AG09319 (cell line): ENCODE data around the gene EIF1AX.
A peak's percentile ranks its signal among the peaks of the same experiment; 100 is the strongest.
"Not testable (repeated sequence)": the region's sequence is repeated elsewhere in the genome, so short reads cannot be mapped to it uniquely, and the experiment has no call there.

ENCODE experiments used
- DNase-seq: peaks from one replicate; pipeline ENCODE4 v3.0.0-alpha.2; 2010; ENCODE audit warnings: low read depth; ENCODE audit errors: extremely low read depth
- TF ChIP-seq, protein P1 (sequence below): IDR thresholded peaks from 2 replicates; pipeline ENCODE4 v1.5.1; 2011; ENCODE audit warnings: low read depth, mild to moderate bottlenecking, inconsistent platforms, low read length, moderate library complexity

The EIF1AX gene

GRCh38 chrX:20128670-20129069 is 13.0 kb downstream of the EIF1AX start:
- DNase-seq: no peak
- TF ChIP-seq, protein P1, sequence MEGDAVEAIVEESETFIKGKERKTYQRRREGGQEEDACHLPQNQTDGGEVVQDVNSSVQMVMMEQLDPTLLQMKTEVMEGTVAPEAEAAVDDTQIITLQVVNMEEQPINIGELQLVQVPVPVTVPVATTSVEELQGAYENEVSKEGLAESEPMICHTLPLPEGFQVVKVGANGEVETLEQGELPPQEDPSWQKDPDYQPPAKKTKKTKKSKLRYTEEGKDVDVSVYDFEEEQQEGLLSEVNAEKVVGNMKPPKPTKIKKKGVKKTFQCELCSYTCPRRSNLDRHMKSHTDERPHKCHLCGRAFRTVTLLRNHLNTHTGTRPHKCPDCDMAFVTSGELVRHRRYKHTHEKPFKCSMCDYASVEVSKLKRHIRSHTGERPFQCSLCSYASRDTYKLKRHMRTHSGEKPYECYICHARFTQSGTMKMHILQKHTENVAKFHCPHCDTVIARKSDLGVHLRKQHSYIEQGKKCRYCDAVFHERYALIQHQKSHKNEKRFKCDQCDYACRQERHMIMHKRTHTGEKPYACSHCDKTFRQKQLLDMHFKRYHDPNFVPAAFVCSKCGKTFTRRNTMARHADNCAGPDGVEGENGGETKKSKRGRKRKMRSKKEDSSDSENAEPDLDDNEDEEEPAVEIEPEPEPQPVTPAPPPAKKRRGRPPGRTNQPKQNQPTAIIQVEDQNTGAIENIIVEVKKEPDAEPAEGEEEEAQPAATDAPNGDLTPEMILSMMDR: no peak

- not testable (repeated sequence) for DNase-seq
- TF ChIP-seq, protein P1: peak; percentile 9
These were observed 14.2 kb downstream of the EIF1AX start for GRCh38 chrX:20127440-20127839.

- DNase-seq: not testable (repeated sequence)
These were observed 14.8 kb downstream of the EIF1AX start for GRCh38 chrX:20126833-20127232.

DNA sequence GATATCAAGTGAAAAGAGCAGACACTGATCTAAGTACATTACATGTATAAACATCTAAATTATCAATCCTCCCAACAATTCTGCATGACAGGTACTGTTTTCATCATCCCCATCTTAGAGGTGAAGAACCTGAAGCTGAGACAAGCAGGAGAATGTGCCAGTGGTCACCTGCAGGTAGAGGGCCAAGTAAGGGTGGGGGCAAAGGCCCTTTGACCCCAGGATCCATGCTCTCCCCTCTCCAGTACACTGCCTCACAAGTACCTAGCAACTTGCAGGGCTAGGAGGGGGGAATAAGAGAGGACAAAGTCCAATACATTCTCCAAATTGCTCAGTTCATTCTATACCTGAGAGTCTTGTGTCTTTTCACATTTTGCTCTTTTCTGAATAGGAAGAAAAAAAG is 16.7 kb downstream of the EIF1AX start:
- DNase-seq: no peak
- TF ChIP-seq, protein P1: no peak

DNA sequence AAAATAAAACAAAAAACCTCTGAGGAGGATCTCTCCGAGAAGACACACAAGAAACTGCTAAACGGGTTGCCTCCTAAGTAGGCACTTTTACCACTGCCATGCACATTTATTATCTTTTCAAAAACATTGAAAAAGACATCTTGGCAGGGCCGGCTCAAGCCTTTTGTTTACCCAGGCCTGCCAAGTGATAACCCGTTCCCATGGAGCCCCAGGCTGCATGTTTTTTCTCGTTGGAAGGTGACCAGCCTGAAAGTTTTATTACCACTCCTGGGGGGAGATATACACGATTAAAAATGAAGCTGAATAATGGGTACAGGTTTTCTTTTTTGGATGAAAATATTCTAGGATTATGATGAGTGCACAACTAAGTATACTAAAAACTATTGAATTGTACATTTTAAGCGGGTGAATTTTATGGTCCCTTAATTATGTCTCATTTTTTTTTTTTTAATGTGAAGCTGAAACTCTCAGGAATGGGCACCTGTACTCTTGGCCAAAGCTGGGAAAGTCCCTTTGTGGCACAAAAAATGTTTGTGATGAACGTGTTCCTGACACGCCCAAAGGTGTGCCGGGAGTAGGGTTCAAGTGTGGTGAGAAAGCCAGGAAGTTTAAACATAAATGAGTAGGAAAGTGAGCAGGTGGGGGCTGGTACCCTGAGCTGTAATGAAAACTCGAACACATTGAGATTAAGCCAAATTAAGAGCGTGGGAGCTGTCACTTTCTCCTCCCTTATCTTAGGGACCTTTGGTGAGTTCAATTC is 23.4 kb downstream of the EIF1AX start:
- no peak for DNase-seq
- TF ChIP-seq, protein P1: no peak

DNA sequence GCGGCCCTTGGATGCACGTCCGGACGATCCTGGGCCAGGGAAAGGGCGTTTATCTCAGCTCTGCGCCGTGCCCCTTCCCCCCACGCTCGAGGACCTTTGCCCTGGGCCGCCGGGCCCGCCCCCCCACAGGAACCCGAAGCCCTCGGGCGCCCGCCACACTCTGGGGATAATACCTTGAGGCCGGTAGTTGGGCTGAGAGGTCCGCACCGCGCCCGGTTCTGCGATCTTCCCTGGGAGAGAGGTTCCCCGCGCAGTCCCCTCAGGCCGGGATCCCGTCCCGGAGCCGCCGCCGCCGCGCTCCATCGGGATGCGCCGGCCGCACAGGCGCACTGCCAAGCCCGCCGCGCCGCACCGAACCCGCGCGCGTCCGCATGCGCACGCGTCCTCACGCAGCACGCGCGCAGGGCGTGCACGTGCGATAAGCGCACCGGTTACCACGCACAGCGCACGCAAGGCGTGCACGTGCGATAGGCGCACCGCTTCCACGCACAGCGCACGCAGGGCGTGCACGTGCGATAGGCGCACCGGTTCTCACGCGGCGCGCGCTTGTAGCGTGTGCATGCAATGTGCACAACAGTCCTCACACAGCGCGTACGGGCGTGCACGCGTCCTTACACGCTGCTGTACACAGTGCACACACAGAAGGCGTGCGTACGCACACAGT is 24.9 kb downstream of the EIF1AX start, which contains the start of gene MAP7D2:
Gene MAP7D2 (minus strand): TSS at position 331 of the 664 bp plus-strand sequence. CDS start 28 bp downstream, at position 303.
- DNase-seq: no peak
- TF ChIP-seq, protein P1: no peak

DNA sequence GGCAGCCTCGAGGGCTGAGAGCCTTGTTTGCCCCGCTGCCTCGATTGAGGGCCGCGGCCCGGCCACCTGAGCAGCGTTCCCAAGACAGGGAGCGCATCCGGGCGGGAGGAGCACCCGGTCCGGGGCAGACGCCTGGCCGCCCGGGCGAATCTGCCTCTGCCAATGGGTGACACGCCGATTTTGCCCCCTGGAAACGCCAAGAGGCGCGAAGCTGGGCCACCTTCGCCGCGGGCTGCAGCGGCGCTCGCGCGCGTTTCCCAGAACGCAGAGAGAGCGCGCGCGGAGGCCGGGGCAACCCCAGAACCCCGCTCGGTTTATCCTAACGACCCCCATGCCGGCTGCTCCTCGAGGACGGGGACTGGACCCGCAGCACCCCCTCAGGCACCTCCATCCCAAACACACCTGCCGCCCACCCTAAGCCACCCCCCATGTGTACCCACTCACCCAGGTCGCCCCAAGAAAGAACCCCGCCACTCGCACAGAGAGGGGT is 25.5 kb downstream of the EIF1AX start:
- no peak for DNase-seq
- TF ChIP-seq, protein P1: no peak
